ENCODE measurements around the gene TSPAN6.

Gene TSPAN6

DNA sequence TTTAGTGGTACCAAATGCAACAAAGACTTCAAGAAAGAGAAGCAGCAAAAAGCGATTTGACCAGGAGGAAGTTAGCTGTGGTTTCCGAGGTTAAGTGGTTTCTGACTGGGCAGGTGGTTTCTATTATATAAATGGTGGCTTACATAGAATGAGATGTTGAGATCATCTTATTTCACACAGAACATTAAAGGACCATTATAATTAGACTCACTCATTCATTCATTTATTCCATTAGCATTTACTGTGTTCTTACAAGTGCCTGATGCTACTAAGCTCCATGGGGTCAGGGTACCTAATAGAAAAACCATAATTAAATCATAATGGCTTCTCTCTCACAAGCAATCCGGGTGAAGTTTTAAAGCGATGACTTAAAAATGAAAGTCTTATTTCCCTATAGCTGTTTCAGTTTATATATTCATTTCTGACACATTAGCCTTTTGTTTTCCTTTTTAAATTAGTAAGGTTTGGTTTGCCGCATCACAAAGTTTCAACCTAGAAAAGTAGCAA lies 10.6 kb downstream of the TSPAN6 start:
- Histone ChIP-seq H3K4me1 (ENCODE audit: control insufficient read depth in 1 of 2, insufficient read depth in 2 of 2, low read length in 2 of 2) (peaks cover 0 to 3% of the 10 kb centered on the region in 2 donors), H3K36me3 (ENCODE audit: control insufficient read depth in 1 of 2, insufficient read depth in 2 of 2, low read length in 2 of 2) (no peaks in the 10 kb centered on the region), H3K9ac (ENCODE audit: low read depth in 1 of 2, low read length in 2 of 2) (no peak overlapping the region), H3K27me3 (ENCODE audit: control insufficient read depth in 1 of 2, insufficient read depth in 2 of 2, low read length in 2 of 2) (no peaks in the 10 kb centered on the region), H3K4me3 (ENCODE audit: low read depth in 1 of 2, low read length in 2 of 2) (no peak overlapping the region), H3K9me3 (ENCODE audit: control insufficient read depth in 1 of 2, low read length in 2 of 2) (no peaks in the 10 kb centered on the region), H3K27ac (ENCODE audit: low read depth, low read length) (no peak overlapping the region)

DNA sequence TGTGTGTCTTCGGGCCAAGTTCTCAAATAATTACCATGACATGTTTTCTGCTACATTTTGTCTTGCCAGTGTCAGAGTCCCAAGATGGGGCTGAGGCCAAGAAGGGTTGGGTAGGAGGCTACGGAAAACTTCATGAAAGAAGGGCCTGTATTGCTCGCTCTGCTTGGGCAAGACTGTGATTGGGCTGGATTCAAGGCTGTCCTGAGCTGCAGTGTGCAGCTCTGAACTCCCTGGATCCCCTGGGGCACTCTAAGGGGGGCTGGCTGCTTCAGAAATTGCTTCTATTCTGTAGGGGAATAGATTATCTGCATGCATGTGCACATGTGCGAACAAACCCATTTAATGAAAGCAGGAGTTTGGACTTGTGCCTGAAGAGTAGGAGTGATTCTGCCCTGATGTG lies 13.6 kb downstream of the TSPAN6 start:
- Histone ChIP-seq H3K9ac (ENCODE audit: low read depth in 1 of 2, low read length in 2 of 2) (no peak overlapping the region), H3K27me3 (ENCODE audit: control insufficient read depth in 1 of 2, insufficient read depth in 2 of 2, low read length in 2 of 2) (no peaks in the 10 kb centered on the region), H3K4me3 (ENCODE audit: low read depth in 1 of 2, low read length in 2 of 2) (no peak overlapping the region), H3K36me3 (ENCODE audit: control insufficient read depth in 1 of 2, insufficient read depth in 2 of 2, low read length in 2 of 2) (no peaks in the 10 kb centered on the region), H3K27ac (ENCODE audit: low read depth, low read length) (no peak overlapping the region), H3K4me1 (ENCODE audit: control insufficient read depth in 1 of 2, insufficient read depth in 2 of 2, low read length in 2 of 2) (peaks cover 0 to 3% of the 10 kb centered on the region in 2 donors), H3K9me3 (ENCODE audit: control insufficient read depth in 1 of 2, low read length in 2 of 2) (no peaks in the 10 kb centered on the region)

DNA sequence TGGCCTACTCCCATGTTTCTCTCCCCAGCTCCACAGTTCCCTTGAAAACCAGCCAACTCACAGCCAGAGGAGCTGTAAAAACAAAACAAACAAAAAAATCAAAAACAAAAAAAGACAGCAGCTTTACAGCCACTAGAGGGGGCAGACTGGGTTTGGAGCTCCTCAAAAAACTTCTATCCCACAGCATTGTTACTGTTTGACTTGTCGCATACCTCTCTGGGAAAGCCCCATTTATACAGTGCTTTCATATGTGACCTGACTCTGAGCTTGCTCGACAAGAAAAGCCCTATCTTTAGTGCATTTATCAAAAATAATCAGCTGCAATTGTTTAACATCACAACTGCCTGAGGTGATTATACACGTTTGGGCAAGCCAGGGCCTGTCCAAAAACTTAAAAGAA lies 21.6 kb downstream of the TSPAN6 start:
- no peaks in the 10 kb centered on the region for H3K36me3 ChIP-seq (ENCODE audit: control insufficient read depth in 1 of 2, insufficient read depth in 2 of 2, low read length in 2 of 2)
- no peaks in the 10 kb centered on the region for H3K9me3 ChIP-seq (ENCODE audit: control insufficient read depth in 1 of 2, low read length in 2 of 2)
- no peak overlapping the region for H3K27ac ChIP-seq (ENCODE audit: low read depth, low read length)
- H3K9ac ChIP-seq (ENCODE audit: low read depth in 1 of 2, low read length in 2 of 2): no peak overlapping the region
- H3K4me1 ChIP-seq (ENCODE audit: control insufficient read depth in 1 of 2, insufficient read depth in 2 of 2, low read length in 2 of 2): no peaks in the 10 kb centered on the region
- H3K4me3 ChIP-seq (ENCODE audit: low read depth in 1 of 2, low read length in 2 of 2): no peak overlapping the region
- no peaks in the 10 kb centered on the region for H3K27me3 ChIP-seq (ENCODE audit: control insufficient read depth in 1 of 2, insufficient read depth in 2 of 2, low read length in 2 of 2)

DNA sequence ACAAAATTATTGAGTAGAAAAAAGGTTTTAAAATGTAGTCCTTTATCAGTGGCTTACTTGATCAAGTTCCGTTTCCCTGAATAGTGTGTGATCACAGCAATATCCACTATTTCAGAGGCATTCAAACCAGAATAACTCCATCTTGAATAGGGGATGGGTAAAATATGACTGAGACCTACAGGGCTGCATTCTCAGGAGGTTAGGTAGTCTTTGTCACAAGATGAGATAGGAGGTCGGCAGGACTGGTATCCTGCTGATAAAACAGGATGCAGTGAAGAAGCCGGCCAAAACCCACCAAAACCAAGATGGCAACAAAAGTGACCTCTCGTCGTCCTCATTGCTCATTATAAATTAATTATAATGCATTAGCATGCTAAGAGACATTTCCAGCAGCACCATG lies 24.7 kb downstream of the TSPAN6 start:
- H3K9me3 ChIP-seq (ENCODE audit: control insufficient read depth in 1 of 2, low read length in 2 of 2): no peaks in the 10 kb centered on the region
- no peaks in the 10 kb centered on the region for H3K36me3 ChIP-seq (ENCODE audit: control insufficient read depth in 1 of 2, insufficient read depth in 2 of 2, low read length in 2 of 2)
- H3K27me3 ChIP-seq (ENCODE audit: control insufficient read depth in 1 of 2, insufficient read depth in 2 of 2, low read length in 2 of 2): no peaks in the 10 kb centered on the region
- H3K9ac ChIP-seq (ENCODE audit: low read depth in 1 of 2, low read length in 2 of 2): no peak overlapping the region
- H3K4me3 ChIP-seq (ENCODE audit: low read depth in 1 of 2, low read length in 2 of 2): no peak overlapping the region
- no peak overlapping the region for H3K27ac ChIP-seq (ENCODE audit: low read depth, low read length)
- no peaks in the 10 kb centered on the region for H3K4me1 ChIP-seq (ENCODE audit: control insufficient read depth in 1 of 2, insufficient read depth in 2 of 2, low read length in 2 of 2)

DNA sequence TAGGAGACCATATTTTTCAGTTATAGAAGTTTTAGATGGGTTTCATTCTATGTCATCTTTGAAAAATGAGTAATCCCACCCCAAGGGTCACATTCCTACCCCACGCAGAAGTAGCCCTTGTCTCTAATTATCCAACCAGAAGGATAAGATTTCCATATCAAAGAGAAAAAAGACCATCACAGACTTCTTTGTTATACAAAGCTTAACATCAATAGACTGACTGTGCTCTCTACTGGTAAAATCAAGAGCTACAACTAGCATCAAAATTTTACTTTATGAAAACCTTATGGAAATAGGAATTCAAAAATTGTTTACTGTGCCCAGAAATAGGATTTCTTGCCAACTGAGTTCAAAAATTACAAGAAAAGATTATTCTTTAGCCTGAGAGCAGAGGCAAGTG lies 27.0 kb downstream of the TSPAN6 start:
- H3K4me1 ChIP-seq (ENCODE audit: control insufficient read depth in 1 of 2, insufficient read depth in 2 of 2, low read length in 2 of 2): no peaks in the 10 kb centered on the region
- no peak overlapping the region for H3K9ac ChIP-seq (ENCODE audit: low read depth in 1 of 2, low read length in 2 of 2)
- no peak overlapping the region for H3K4me3 ChIP-seq (ENCODE audit: low read depth in 1 of 2, low read length in 2 of 2)
- no peaks in the 10 kb centered on the region for H3K36me3 ChIP-seq (ENCODE audit: control insufficient read depth in 1 of 2, insufficient read depth in 2 of 2, low read length in 2 of 2)
- no peak overlapping the region for H3K27ac ChIP-seq (ENCODE audit: low read depth, low read length)
- no peaks in the 10 kb centered on the region for H3K9me3 ChIP-seq (ENCODE audit: control insufficient read depth in 1 of 2, low read length in 2 of 2)
- no peaks in the 10 kb centered on the region for H3K27me3 ChIP-seq (ENCODE audit: control insufficient read depth in 1 of 2, insufficient read depth in 2 of 2, low read length in 2 of 2)

DNA sequence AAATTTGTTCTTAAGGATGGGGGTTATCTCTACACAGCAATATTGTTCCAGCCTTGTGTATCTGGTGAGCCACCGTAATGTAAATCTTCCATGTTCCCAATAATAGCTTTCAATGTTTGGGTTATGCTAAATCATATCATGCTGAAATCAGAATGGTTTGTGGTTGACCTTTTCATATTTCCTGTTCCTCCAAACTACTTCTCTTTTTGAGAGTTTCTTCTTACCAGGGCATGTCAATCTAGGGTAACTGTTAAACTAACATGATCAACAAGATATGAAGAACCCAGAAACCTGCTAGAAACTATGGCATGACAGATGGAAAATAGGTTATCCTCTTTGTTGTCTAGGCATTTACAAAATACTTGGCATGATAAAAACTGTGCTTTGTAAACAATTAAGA lies 29.9 kb downstream of the TSPAN6 start:
- Histone ChIP-seq H3K4me1 (ENCODE audit: control insufficient read depth in 1 of 2, insufficient read depth in 2 of 2, low read length in 2 of 2) (no peaks in the 10 kb centered on the region), H3K27ac (ENCODE audit: low read depth, low read length) (no peak overlapping the region), H3K27me3 (ENCODE audit: control insufficient read depth in 1 of 2, insufficient read depth in 2 of 2, low read length in 2 of 2) (no peaks in the 10 kb centered on the region), H3K36me3 (ENCODE audit: control insufficient read depth in 1 of 2, insufficient read depth in 2 of 2, low read length in 2 of 2) (no peaks in the 10 kb centered on the region), H3K4me3 (ENCODE audit: low read depth in 1 of 2, low read length in 2 of 2) (no peak overlapping the region), H3K9me3 (ENCODE audit: control insufficient read depth in 1 of 2, low read length in 2 of 2) (no peaks in the 10 kb centered on the region), H3K9ac (ENCODE audit: low read depth in 1 of 2, low read length in 2 of 2) (no peak overlapping the region)

DNA sequence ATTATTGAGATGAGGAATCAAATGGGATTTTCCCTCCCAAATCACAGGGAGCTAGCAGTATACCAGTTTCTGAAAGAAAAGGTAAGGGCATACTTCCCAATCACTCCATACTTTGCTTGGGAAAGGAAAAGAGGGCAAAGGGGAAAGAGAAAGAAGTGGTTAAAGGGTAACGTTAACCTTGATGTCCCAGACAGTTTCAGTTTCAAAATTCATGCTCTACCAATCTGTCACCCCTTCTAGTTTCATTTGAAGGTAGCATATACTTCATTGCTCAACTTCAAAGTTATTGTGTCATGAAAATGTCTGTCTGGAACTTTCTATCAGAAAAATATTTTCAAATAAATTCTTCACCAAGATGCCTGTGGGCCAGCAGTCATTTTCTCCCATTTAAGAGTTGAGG lies 35.8 kb downstream of the TSPAN6 start:
- no peak overlapping the region for H3K4me3 ChIP-seq (ENCODE audit: low read depth in 1 of 2, low read length in 2 of 2)

DNA sequence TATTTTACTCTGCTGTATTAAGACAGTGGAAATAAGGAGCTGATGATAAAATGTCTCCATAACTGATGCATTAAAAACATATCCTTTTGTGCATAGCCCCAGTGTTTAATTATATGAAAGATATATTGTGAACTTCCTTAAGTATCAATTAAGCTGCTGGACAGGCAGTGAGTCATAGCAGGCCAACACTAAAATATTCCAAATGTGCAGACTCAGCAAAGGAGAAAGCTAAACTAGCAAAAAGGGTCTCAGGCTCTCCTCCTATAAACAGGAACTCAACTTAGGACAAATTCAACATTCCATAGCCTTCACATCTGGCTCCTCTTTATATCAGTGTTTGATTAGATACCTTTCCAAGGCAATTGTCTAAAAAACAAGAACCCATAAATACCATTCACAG lies 36.3 kb downstream of the TSPAN6 start:
- no peaks in the 10 kb centered on the region for H3K36me3 ChIP-seq (ENCODE audit: control insufficient read depth in 1 of 2, insufficient read depth in 2 of 2, low read length in 2 of 2)
- H3K27ac ChIP-seq (ENCODE audit: low read depth, low read length): no peak overlapping the region
- H3K9me3 ChIP-seq (ENCODE audit: control insufficient read depth in 1 of 2, low read length in 2 of 2): no peaks in the 10 kb centered on the region
- H3K4me3 ChIP-seq (ENCODE audit: low read depth in 1 of 2, low read length in 2 of 2): no peak overlapping the region
- no peak overlapping the region for H3K9ac ChIP-seq (ENCODE audit: low read depth in 1 of 2, low read length in 2 of 2)
- H3K27me3 ChIP-seq (ENCODE audit: control insufficient read depth in 1 of 2, insufficient read depth in 2 of 2, low read length in 2 of 2): no peaks in the 10 kb centered on the region
- peaks cover 0 to 7% of the 10 kb centered on the region in 2 donors for H3K4me1 ChIP-seq (ENCODE audit: control insufficient read depth in 1 of 2, insufficient read depth in 2 of 2, low read length in 2 of 2)

More for the DNA sequence above, 35.8 kb downstream of the TSPAN6 start:
- Histone ChIP-seq H3K4me1 (ENCODE audit: control insufficient read depth in 1 of 2, insufficient read depth in 2 of 2, low read length in 2 of 2) (peaks cover 0 to 7% of the 10 kb centered on the region in 2 donors), H3K9me3 (ENCODE audit: control insufficient read depth in 1 of 2, low read length in 2 of 2) (no peaks in the 10 kb centered on the region), H3K9ac (ENCODE audit: low read depth in 1 of 2, low read length in 2 of 2) (no peak overlapping the region), H3K27me3 (ENCODE audit: control insufficient read depth in 1 of 2, insufficient read depth in 2 of 2, low read length in 2 of 2) (no peaks in the 10 kb centered on the region), H3K36me3 (ENCODE audit: control insufficient read depth in 1 of 2, insufficient read depth in 2 of 2, low read length in 2 of 2) (no peaks in the 10 kb centered on the region), H3K27ac (ENCODE audit: low read depth, low read length) (no peak overlapping the region)

DNA sequence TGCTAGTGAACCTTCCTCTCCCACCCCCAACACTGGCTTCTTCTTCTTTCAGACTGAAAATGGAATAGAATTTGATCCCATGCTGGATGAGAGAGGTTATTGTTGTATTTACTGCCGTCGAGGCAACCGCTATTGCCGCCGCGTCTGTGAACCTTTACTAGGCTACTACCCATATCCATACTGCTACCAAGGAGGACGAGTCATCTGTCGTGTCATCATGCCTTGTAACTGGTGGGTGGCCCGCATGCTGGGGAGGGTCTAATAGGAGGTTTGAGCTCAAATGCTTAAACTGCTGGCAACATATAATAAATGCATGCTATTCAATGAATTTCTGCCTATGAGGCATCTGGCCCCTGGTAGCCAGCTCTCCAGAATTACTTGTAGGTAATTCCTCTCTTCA lies 37.1 kb downstream of the TSPAN6 start:
- H3K9ac ChIP-seq (ENCODE audit: low read depth in 1 of 2, low read length in 2 of 2): no peak overlapping the region
- H3K4me3 ChIP-seq (ENCODE audit: low read depth in 1 of 2, low read length in 2 of 2): no peak overlapping the region
- no peaks in the 10 kb centered on the region for H3K36me3 ChIP-seq (ENCODE audit: control insufficient read depth in 1 of 2, insufficient read depth in 2 of 2, low read length in 2 of 2)
- no peaks in the 10 kb centered on the region for H3K9me3 ChIP-seq (ENCODE audit: control insufficient read depth in 1 of 2, low read length in 2 of 2)
- H3K4me1 ChIP-seq (ENCODE audit: control insufficient read depth in 1 of 2, insufficient read depth in 2 of 2, low read length in 2 of 2): peaks cover 0 to 7% of the 10 kb centered on the region in 2 donors
- no peak overlapping the region for H3K27ac ChIP-seq (ENCODE audit: low read depth, low read length)
- no peaks in the 10 kb centered on the region for H3K27me3 ChIP-seq (ENCODE audit: control insufficient read depth in 1 of 2, insufficient read depth in 2 of 2, low read length in 2 of 2)

DNA sequence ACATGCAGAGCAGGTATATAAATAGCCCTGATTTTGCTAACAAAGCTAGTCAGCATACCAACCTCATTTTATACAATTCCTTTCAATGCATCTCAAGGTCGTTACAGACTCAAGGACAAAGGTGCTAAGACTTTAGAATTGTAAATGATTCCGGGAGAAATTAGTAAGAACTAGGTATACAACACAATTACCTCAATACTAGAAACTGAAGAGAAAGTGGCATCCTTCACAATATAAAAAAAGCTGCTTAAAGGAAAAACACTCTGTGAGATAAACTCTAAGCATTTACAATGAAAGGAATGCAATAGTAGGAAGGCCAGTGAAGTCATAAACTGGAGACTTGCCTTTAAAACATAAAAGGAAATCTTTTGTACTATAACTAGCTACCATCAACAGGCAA lies 40.0 kb downstream of the TSPAN6 start:
- Histone ChIP-seq H3K27me3 (ENCODE audit: control insufficient read depth in 1 of 2, insufficient read depth in 2 of 2, low read length in 2 of 2) (no peaks in the 10 kb centered on the region), H3K36me3 (ENCODE audit: control insufficient read depth in 1 of 2, insufficient read depth in 2 of 2, low read length in 2 of 2) (no peaks in the 10 kb centered on the region), H3K9ac (ENCODE audit: low read depth in 1 of 2, low read length in 2 of 2) (no peak overlapping the region), H3K4me3 (ENCODE audit: low read depth in 1 of 2, low read length in 2 of 2) (no peak overlapping the region), H3K27ac (ENCODE audit: low read depth, low read length) (no peak overlapping the region), H3K9me3 (ENCODE audit: control insufficient read depth in 1 of 2, low read length in 2 of 2) (no peaks in the 10 kb centered on the region), H3K4me1 (ENCODE audit: control insufficient read depth in 1 of 2, insufficient read depth in 2 of 2, low read length in 2 of 2) (peaks cover 0 to 23% of the 10 kb centered on the region in 2 donors)

DNA sequence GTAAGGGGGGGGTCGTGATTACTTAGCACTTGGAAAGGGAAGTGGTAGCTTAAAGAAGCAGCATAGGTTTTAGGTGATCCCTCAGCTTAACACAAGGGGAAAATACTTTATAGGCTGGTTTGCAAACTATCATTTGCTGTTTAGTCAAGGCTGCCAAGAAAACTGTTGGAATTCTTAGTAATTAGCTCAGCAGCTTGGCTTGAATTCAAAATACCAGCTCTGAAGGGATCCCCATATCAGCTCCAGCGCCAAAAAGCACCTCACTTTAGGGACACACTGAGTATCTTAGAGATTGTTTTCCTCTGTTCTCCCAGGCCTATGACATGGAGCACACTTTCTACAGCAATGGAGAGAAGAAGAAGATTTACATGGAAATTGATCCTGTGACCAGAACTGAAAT lies 43.0 kb downstream of the TSPAN6 start:
- Histone ChIP-seq H3K9ac (ENCODE audit: low read depth in 1 of 2, low read length in 2 of 2) (no peak overlapping the region), H3K27me3 (ENCODE audit: control insufficient read depth in 1 of 2, insufficient read depth in 2 of 2, low read length in 2 of 2) (no peaks in the 10 kb centered on the region), H3K36me3 (ENCODE audit: control insufficient read depth in 1 of 2, insufficient read depth in 2 of 2, low read length in 2 of 2) (no peaks in the 10 kb centered on the region), H3K4me1 (ENCODE audit: control insufficient read depth in 1 of 2, insufficient read depth in 2 of 2, low read length in 2 of 2) (peaks cover 2 to 20% of the 10 kb centered on the region in 2 donors), H3K4me3 (ENCODE audit: low read depth in 1 of 2, low read length in 2 of 2) (no peak overlapping the region), H3K9me3 (ENCODE audit: control insufficient read depth in 1 of 2, low read length in 2 of 2) (no peaks in the 10 kb centered on the region), H3K27ac (ENCODE audit: low read depth, low read length) (no peak overlapping the region)

Measured in duodenal mucosa (tissue), 2 donors.